HG03439 (cell line): ENCODE data around the gene GRIN2C.
A peak's percentile ranks its signal among the peaks of the same experiment; 100 is the strongest.
"Not testable (repeated sequence)": the region's sequence is repeated elsewhere in the genome, so short reads cannot be mapped to it uniquely, and the experiment has no call there.

Source experiments
- ATAC-seq: cut with Tn5 transposase; IDR thresholded peaks from one replicate; pipeline ENCODE4 v1.9.1; 2021; ENCODE audit warnings: mild to moderate bottlenecking, moderate library complexity; ENCODE audit not compliant: unreplicated experiment

GRIN2C gene

DNA sequence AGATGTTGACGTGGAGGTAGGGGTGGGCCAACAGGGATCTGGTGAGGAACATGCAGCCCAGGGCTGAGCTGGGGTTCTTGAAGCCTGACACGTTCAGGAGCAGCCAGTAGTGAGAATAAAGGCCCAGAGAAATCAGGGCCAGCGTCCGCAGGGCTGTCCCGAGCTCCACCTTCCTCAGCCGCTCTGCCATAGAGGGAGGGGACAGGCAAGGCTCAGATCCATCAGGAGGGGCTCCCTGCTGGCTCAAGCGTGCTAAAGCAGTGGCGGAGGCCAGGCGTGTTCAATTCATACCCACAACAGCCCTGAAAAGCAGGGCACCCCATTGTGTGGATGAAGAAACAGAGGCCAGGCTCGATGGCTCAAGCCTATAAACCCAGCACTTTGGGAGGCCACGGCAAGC is 21.4 kb upstream of the GRIN2C start:
- ATAC-seq, result no peak

DNA sequence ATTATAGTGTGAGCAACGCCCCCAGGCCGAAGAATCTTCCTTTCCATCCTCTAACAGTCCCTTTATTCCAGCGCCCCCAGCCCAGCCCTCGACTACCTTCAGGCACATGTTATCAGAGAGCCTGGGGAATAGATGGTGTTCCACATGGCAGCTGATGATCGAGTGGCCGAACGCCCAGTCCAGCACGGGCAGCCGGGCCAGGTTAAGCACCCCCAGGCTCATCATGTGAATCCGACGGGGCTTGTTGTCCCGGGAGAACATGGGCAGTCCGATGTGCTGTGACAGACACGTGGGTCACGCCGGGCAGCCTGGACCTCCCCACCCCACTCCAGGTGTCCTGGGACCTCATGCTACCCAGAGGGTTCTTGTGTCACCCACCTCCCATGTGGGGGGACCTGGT is 19.6 kb upstream of the GRIN2C start:
- no peak for ATAC-seq

DNA sequence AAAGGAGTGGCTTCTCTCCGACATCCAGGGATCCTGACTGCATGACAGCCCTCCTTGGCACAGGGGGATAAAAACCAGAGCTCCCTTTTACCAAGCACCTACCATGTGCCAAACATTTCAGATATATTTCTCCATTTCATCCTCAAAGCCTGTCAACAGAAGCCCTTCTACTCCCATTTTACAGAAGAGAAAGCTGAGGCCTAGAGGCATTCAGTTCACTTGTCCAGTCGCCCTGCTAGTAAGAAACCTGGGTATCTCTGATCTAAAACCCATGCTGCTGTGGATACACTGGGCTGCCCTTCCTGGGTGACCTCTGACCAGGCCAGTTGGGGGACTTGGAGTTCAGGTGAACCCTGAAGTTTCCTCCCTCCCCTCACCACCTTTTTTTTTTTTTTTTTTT is 19.0 kb upstream of the GRIN2C start:
- no peak for ATAC-seq

DNA sequence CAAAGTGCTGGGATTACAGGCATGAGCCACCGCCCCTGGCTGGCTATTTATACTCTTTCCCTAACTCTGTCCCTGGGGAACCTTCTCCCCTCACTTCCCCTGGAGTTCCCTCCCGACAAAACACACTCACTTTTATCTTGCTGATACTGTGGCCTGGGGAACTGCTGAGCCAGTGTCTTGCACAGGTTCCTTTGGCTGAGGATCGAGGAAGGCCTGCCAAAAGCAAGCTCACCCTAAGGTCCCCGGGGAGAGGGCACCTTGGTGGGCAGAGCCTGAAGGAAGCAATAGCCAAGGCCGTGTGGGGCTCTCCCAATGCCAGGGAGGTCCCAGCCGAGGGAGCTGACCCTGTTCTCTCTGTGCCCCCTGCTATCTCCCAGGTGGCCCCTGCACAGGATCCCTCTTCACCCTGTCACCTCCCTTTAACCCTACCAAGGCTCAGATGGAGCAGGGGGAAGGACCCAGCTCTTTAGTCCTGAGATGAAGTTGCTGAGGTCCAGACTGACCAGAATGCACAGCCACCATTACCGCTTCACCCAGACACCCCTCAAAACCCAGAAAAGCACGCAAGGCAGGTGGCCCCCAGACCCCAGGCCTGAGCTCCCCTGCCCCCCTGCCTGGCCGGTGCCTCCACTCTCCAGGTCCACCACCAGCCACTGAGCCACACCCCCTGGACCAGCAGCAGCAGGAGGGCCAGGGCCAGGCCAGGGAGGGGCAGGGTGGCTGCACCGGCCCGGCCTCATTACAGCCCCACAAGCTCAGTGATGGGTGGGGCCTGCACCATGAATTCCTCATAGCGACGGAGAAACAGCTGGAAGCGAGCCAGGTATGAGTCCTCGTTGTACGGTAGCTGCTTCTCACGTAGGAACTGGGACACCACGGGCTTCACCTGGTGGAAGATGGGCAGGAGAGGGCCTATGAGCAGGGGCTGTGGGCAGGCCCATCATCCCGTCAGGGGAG is 18.2 kb upstream of the GRIN2C start:
- no peak for ATAC-seq

DNA sequence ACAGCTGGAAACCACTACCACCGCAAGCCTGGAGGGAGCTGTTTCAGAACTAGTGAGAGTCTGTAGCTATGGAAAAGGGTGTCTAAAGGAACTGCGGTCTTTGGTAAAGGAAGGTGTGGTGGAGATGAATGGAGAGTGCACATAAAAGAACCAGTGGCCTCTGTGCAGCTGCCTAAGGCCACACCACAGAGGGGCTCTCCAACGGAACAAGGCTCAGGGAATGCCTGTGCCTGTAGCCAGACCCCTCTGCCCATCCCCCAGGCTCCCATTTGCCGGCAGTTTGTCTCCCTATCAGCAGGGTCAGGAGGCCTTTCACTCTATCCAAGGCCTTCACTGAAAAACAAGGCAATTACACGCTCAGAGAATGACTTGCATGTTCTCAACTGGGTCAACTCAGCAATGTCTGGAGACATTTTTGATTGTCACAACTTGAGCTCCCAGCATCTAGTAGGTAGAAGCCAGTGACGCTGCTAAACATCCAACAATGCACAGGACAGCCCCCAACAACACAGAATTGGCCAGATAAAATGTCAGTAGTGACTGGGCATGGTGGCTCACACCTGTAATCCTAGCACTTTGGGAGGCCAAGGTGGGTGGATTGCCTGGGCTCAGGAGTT is 16.4 kb upstream of the GRIN2C start:
- ATAC-seq, result no peak

DNA sequence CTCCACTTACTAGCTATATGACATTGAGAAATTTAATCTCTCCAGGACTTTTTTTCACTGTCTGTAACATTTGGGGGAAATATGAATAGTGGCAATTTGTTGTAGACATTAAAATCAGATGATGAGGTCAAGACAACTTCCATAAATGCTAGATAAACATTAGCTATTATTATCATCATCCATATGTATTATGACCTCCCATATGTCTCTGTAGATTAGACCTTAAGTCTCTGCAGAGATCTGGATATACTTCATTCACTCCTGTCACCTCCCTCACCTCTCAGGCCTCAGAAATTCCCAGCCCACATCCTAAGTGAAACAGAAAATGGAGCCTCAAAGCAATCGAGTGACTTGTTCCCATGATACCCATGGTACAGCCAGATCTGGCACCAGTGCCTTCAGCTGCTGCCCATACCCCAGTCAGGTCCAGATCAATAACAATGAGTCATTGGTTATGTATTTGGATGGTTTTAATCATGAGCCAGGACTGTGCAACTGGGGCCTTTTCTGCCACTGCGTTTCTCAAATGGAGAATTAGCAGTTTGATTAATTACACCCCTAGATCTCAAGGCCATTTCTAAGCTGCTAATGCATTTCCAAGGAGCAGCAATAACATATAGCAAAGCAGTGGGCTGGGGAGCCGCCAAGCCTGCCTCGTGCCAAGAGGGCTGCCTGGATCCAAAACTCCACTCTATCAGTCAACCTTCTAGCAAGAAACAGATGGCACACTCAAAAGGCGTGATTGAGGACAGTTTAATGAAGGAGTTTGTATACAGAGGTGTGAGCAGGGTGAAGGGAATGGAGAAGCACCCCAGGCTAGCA is 15.7 kb upstream of the GRIN2C start:
- no peak for ATAC-seq

DNA sequence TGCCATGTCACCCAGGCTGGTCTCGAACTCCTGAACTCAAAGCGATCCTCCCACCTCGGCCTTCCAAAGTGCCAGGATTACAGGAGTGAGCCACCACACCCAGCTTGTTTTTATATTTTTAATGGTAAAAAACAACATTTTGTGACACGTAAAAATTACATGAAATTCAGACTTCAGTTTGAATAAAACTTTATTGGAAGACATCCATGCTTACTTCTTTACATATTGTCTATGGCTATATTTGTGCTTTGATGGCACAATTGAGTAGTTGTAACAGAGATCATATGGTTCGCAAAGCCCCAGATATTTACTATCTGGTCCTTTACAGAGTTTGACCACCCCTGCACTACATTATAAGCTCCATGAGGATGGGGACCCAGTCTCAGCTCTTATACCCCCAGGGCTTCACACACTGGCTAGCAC is 14.9 kb upstream of the GRIN2C start:
- no peak for ATAC-seq

DNA sequence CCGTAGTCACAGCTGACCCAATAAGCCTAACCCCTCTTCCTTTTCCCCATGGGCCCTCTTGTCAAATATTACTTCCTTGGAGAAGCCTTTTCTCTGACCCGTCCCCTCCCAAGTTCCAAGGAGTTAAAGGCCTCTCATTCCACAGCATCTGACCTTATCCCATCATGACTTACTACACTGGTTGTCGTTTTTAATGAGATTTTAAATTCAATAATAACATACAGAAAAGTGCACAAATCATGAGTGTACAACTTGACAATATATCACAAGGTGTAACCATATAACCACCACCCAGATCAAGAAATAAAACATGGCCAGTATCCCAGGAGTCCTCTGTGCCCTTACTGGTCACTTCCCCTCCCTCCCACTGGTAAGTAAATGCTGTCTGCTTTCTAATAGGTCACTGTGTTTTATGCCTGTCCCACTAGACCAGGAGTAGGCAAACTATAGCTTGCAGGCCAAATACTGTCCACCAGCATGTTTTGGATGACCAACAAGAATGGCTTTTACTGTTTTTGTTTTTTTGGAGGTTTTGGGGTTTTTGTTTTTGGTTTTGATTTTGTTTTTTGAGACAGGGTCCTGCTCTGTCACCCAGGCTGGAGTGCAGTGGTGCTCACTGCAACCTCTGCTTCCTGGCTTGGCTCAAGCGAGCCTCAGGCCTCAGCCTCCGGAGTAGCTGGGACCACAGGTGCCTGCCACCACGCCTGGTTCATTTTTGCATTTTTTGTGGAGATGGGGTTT is 14.4 kb upstream of the GRIN2C start:
- ATAC-seq, result no peak

DNA sequence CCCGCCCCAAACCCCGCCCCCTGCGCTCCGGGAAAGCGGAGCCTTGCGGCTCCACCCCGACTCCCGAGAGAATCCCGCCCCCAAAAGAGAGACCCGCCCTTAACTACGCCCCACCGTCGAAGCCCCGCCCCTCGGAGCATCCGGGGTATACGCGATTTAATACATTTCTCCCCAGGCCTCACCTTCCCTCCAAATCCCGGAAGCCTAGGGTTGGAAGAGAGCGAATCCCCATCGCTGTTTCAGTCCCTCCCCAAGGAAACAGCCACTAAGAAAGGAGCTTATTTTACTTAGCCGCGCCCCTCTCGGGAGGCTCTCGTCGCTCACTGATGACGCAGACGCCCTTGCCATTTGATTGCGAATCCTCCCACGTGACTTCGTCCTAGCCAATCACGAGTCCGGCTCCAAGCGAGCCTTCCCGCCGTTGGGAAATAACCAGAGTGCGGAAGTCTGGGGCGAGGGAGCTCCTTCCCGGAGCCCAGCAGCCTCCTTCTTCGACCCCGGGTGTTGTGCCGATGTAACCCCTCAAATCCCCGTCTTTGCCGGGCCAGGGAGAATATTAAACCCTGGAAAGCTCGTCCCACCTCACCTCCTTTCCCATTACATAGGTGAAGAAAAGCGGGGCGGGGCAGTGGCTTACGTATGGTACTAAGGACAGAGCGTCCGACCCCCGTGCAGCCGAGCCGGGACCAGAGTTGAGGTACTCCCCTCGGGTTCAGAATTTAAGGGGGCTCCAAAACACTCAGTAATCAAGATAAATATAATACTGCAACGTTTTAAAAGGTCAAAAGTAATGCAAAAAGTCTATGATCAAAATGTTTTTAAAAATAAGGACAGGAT is 13.6 kb upstream of the GRIN2C start:
- ATAC-seq, result peak; percentile 91

DNA sequence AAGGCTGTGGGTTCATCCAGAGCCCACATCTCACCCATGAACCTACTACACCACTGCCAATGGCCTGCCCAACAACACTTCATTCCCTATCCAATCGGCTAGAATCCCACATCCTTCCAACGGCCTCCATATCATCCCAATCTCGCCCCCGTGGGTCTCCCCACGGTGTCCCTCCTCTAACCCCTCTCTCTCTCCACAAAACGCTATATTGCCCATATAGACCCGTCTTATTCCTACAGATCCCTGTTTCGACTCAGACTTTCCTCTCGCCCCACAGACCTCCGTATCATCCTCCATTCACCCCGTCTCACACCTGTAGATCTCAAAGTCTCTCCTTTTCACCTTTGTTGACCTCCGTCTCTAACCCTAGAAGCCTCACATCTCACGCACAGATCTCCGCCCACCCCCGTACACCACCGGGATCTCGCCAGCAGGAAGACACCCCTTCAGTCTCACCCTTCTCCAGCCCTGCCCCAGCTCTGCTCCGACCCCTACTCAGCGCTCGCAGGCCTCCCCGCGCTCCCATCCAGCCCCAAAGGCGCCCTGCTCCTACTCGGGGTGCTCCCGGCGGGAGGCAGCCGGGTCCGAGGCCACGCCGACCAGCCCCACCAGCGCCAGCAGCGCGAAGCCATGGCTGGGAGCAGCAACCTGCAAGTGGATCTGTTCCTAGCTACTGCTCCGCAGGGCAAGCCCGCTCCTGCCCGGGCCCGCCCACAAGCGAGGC is 12.8 kb upstream of the GRIN2C start, which contains the start of gene FDXR:
Gene FDXR, minus strand, starts transcription at position 682 of the 724 bp plus-strand sequence. Its CDS starts 50 bp downstream, at position 632.
- ATAC-seq, result peak; percentile 27

DNA sequence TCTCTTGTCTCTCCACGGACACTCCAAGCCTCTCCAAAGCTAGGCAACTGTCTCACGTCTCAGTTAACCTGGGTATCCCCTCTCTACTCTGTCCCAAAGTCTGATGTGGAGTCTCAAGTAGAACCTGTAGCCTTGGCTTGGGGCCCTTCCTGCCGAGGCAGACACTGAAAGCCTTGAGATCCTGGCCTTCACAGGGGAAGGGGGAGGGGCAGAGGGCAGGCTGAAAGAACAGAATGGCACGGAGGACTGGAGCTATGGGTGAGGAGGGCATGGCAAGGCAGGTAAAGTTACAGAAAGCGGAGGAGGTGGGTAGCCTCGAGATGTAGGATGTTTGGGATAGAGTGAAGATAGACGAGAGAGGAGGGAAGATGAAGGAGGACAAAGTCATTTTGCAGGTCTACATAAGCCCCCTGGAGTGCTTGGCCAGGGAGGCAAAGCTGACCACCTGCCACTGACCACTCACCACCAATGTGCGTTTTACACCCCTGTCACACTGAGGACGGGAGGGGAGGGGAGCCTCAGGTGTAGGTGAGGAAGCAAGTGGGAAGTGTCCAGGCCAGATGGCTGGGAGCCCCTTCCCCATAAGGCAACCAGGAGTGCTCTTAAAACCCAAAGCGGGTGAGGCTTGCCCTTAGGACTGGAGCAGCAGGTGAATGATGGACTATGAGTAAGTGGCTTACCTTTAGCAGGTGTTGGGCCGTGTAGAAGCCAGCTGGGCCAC is 11.8 kb upstream of the GRIN2C start:
- no peak for ATAC-seq

DNA sequence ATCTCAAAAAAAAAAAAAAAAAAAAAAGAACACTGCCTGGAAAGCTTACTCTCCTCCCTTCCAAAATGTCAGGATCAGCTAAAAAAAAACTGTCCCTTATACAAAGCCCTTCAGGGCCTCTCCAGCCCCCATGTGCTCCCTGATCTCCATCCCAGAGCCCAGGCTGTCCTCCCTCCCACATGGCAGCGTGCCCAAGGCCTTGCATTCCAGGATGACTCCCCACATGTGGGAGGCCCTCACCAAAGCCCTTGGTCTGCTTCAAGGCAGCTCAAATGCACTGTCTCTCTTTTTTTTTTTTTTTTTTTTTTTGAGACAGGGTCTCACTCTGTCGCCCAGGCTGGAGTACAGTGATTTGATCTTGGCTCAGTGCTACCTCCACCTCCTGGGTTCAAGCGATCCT is 10.8 kb upstream of the GRIN2C start:
- ATAC-seq, result no peak

DNA sequence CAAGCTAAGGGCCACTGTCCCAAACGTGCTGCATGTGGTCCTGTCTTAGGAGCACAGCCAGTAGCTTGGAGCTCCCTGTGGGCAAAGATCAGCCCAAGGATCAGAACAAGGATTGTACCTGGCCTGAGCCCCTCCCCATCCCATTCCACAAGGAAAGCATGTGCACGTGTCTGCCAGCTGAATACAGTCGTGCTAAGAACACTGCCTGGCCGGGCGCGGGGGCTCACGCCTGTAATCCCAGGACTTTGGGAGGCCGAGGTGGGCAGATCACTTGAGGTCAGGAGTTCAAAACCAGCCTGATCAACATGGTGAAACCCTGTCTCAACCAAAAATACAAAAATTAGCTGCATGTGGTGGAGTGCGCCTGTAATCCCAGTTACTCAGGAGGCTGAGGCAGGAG is 10.3 kb upstream of the GRIN2C start:
- not testable (repeated sequence) for ATAC-seq

DNA sequence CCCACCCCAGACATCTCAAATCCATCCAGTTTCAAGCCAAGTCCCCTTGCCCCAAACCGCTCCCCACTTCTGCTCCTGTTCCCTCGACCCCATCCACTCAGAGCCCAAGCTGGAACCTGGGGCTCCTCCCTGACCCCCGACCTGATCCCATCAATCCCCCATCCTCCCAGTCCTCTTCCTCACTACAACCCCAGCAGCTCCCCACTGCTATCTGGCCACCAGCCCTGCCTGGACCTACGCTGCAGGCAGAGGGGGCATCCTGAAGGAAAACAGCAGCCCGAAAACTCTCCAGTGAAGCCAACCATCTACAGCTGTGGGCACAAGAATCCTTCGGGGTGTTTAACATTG is 9.2 kb upstream of the GRIN2C start:
- ATAC-seq, result no peak

DNA sequence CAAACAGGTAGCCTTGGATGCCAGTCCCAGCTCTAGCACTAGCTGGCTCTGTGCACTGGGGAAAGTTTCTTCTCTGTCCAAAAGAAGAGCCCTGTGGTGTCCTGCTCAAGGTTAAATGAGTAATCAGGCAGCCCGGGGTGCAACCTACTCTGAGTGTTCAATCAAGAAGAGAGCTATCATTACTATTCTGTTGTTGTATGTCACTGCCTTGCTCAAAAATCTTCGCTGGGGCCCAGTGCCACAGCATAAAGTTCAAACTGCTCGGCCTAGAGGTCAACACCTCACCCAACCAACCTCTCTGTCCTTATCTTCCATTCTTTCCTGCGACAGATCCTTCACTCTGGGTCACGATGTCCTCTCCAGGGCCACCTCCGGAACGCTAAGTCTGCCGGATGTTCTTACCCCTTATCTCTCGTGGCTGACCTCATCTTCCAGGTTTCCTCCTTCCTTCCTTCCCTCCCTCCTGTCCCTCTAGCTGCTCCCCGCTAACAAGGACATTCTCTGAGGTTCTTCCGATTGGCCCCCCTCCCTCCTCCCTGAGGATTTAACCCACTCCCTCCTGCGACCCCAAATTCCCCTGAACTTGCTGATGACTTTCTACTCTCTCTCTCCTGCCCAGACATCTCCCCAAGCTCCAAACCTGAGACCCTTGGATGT is 8.7 kb upstream of the GRIN2C start:
- ATAC-seq, result no peak

DNA sequence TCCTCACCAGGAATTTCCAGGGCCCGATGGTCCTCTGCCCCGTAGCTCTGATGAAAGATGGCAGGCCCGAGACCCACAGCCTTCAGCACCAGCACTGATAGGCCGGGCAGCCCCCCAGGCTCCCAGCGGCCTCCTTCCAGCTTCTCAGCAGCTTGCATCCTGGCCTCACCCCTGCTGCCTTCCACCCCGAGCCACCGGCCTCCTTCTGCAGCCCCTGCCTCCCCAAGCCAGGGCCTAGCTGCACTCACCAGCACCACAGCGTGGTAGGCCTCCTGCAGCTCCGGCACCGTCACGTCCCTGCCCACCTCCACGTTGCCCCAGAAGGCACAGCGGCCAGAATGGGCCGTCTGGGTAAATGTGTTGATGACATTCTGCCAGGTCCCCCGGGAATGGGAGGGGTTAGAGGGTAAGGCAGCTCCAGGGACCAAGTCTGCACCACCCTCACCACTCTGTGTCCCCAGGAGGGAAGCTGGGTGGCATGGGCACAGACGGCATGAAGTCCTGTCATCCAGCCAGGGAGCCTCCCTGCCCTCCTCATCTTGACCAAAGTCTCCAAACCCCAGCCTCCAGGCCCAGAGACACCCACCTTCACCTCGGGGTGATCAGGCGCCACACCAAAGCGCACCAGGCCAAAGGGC is 6.6 kb upstream of the GRIN2C start:
- ATAC-seq, result no peak

DNA sequence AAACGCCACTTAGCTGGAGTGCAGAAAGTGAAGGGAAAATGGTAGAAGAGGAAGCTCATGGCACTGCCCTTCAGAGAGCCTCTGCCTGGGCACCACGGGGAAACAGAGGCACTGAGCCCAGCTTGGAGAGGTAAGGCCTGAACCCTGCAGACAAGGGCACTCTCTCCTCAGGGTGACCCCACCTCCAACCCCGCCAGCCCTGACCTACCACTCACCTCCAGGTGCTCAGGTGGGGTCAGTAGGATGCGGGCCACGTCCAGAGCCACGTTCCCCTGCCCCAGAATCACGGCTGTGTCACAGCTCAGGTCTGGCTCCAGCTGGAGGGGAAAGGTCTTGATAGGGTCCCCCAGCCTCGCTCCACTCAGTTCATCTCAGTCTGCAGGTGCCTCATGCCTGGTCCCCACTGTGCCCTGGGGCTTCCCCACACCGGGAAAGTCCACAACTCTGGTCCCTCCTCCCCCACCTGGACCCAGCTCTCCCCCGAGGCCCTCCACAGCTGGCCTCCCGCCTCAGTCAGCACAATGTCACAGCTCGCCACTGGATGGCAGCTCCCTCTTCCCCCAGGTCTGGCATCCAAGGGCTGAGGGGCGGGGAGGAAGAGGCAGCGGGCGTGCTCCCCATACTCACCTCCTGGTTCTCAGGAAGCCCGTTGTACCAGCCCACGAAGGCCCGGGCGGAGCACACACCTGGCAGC is 6.0 kb upstream of the GRIN2C start:
- ATAC-seq, result no peak
